Erythroblast (primary cell): ENCODE measurements around the gene TP63.

Experiments used
- GATA1 ChIP-seq: IDR thresholded peaks from 2 replicates; pipeline ENCODE4 v1.6.1; 2011; ENCODE audit warnings: low read depth, mild to moderate bottlenecking, control low read depth, low read length, moderate library complexity
- POLR2A ChIP-seq: IDR thresholded peaks from 2 replicates; pipeline ENCODE4 v1.6.1; 2011; ENCODE audit warnings: mild to moderate bottlenecking, low read length

DNA sequence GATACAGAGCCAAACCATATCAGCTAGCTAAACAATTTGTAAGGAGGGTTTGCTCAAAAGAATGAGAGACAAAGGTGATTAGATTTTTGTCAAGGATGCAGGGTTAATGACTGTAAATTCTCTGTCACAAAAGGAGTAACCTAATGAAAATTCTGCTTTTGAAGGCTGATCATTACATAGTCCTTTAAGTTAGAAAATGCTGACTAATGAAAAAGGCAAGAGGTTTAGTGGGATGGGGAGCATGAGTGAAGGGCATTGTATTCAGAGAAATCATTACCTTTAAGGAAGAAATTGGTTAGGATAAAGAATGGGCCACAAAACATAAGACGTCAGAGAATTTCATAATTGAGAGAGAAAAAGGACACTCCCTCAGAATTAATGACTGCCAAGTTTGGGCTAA, 97.7 kb downstream of the TP63 start:
- TF ChIP-seq POLR2A (no peak), GATA1 (no peak)
